Measurements from ENCODE around the gene LMAN2.

The LMAN2 gene

DNA sequence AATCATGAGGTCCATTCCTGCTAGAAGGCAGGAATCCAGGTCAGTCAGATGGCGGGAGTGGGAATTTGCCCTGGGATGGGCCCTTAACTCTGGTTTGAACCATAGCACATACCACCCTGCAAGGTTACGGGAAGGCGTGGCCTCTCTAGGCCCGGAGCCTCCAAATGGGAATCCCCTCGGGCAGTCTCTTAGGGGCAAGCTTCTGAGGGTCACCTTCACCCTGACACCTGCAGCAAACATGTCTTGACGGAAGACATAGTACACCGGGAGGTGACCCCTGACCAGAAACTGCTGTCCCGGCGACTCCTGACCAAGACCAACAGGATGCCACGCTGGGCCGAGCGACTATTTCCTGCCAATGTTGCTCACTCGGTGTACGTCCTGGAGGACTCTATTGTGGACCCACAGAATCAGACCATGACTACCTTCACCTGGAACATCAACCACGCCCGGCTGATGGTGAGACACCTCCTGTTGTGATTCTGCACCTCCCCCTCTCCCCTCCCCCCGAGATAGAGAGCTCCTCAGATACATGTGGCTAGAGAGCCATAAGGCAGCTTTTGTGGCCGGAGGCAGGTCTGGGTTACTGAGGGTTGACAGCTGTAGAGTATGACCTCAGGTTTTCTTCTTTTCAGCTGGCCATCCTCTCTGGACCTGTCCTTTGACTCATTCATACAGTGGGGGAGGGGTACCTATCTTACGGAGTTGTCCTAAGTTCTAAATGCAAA lies 46.9 kb downstream of the LMAN2 start:
- DNase-seq = no peak

DNA sequence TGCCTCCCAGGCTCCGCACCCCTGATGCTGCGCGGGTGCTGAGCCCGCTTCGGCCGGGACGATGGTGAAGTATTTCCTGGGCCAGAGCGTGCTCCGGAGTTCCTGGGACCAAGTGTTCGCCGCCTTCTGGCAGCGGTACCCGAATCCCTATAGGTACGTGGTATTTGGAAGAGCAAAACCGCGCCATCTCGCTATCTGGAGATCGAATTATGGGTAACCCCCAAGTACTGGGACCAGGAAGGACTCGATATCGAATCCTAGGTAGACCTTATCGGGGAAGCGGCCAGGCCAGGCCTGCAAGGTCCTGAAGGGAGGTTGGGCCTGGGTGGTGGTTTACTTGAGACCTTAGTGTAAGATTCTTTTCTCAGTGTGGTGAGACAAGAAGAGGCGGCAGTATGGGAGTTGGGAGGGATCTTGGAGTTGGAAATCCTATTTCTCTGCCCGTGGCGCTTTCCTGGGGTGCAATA lies 47.5 kb downstream of the LMAN2 start:
- no peak for DNase-seq

DNA sequence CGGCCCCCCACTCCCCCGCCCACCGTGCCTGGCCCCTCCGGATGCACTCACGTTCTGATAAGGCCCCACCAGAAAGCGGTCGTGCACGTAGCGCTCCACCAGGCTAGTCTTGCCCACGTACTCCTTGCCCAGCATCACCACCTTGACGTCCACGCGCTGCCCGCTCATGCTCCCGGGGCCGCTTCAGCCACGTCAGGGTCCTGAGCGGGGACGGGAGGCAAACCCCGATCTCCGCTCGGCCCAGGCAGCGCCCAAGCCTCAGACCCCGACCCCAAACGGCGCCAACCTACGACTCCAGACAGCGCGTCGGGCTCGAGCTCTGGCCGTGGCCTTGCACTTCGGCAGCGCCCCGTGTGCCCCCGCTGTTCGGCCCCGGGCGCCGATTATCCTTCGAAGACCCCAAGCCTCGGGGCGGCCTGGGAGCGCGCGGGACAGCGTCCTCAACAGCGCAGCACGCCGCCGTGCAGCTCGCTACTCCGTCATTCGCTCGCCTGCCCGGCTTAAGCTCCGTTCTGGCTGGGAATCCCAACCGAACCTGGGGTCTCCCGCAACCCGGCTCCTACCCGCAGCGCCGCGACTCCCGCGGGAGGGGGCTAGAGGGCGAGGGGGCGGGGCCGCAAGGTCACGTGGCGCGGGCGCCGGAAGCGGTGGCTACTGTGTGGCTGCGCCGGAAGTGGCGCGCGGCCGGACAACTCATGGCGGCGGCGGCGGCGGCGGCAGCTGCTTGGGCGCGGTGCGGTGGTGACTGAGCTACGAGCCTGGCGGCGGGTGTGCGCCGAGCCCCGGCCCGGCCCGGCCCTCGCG lies 48.1 kb downstream of the LMAN2 start, which contains the start of the genes PRELID1 and RAB24:
TSS of gene PRELID1 (plus strand) at position 679 of the 804 bp plus-strand sequence. CDS start 187 bp downstream, outside the sequence.
TSS of gene RAB24 (minus strand) at position 599 of the 804 bp plus-strand sequence. CDS start at position 168, 431 bp downstream.
- DNase-seq = peak; percentile 79 to 86 (median 81)

DNA sequence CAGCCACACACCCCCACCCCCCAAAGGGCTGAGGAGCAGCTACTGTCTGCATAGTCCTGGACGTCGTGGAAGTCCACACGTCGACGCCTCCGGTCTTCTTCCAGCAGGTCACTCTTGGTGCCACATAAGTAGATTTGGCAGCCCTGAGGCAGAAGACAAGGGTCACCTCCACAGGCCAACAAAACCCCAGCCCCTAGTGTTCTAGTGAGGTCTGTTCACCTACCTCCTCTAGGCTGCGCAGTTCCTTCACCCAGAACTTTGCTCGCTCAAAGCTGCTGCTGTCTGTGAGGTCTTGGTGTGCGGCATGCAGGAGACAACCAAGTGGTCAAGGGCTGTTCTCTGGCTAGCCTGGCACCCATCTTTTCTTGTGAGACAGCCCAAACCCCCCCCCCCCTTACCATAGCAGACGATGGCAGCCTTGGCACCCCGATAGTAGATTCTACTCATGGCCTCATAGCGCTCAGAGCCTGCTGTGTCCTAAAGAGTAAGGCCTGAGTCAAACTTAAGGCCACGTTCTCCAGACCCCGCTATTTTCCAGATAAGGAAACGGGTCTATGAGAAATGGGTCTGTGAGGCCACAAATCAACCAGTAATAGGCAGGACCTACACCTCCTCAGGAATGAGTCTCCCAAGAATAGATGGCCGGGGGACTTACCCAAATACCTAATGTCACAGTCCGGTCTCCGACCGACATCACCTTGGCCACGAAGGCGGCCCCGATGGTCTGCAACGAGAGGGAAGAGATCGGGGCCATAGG lies 48.9 kb downstream of the LMAN2 start:
- no peak for DNase-seq

DNA sequence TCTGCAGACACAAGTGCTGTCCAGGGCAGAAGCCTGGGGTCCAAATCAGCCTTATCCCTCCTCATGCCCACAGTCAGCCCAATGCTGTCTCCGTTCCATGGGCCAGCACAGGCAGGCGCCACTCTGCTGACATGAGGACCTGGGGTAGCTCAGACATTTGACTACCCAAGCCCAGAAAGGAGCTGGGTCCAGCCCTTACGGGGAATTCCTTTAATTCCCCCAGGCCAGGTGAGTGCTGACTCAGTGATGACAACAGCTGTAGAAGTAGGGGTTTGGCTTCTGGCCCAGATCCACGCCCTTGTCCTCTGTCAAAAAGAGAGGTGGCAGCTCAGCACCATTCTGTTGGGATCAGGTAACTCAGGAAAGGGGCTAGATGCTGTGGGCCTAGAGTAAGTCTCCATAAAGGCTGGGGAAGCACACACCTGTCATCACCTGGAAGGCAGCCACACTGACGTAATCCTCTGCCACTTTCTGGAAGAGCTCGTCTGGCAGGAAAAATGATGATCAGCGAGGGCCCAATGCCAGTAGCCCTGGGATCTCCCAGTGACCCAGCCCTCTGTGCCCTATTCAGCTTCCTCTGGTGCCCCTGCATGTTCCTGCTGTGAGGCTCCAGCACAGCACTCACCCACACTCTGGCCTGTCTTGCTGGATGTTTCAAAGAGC lies 49.8 kb downstream of the LMAN2 start:
- no peak for DNase-seq

DNA sequence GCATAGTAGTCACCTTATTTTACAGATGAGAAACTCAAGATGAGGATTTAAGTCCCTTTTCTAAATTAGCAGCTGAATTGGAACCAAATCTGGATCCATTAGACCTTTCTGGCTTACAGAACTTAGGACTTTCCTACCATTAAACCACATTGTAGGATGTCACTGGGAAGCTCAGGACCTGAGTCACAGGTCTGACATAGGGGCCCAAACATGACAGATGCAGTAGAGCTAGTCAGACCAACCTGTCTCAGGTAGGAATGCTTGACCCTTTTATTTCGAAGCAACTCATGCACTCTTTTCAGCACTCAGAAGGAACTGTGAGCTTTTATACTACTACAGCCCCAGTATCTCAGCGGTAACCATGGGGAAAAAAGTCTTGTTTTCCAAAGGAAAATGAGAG lies 50.5 kb downstream of the LMAN2 start:
- no peak for DNase-seq

DNA sequence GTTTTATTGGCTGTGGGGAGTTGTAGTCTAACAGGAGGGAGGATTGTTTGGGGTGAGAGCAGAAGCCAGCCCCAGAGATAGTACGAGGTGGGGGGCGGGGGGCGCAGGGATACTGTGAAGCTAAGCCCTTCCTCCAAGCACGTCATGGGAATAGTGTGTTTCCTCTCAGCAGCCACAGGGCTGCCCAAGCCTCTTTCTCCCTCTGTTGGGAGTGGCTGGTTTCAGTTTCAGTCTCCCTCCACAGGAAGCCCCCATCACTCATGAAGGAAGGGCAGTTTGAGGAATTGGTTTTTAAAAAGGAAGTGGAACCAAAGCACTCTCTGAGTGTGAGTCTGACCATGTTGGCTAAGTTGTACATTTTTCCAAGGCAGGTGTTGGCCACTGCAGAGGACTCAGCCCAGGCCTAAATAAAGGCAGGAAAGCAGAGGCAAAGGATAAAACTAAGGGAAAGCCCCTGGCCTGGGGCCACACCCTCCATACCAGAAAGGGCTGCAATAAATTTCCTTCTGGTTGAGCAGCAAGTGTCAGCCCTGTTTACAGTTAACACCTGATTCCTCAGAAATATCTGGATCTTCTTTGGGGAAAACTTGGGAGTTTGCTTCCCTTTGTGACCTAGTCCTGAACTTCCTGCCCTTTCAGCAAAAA lies 51.1 kb downstream of the LMAN2 start:
- DNase-seq = no peak

DNA sequence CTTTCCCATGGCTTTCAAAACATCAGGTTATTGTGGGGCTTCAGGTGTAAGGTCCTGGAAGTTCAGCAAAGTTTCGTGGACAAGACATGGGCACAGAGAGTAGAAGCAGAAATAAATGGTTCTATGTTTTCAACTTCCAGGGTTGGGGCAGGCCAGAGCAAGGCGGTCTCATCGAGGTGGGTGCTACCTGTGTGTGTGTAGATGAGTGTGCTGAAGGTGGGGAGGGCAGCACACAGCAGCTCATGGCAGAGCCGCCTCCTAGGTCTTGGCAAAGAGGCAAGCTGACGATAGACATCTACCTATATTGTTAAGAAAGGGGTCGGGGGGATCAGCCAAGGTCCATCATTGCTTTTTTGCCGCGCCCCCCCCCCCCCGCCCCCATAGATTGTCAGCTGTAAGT lies 51.8 kb downstream of the LMAN2 start:
- no peak for DNase-seq

DNA sequence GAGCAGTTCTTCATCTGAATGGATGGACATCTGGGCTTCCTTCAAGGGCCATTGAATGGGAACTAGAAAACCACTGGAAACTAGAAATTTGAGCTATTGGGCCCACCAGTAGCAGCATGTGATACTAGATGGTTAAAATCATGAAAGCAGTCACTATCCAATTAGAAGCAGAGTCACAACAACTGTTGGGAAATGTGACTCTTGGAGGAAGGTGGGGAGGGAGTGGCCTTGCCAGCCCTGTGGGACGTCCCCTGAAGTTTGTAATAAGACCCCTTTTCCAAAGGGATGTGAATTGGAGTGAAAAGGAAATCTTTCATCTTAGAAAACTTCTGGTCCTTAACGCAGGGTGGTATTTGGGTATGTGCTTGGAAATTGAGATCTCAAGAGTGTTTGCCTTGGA lies 53.5 kb downstream of the LMAN2 start:
- no peak for DNase-seq

DNA sequence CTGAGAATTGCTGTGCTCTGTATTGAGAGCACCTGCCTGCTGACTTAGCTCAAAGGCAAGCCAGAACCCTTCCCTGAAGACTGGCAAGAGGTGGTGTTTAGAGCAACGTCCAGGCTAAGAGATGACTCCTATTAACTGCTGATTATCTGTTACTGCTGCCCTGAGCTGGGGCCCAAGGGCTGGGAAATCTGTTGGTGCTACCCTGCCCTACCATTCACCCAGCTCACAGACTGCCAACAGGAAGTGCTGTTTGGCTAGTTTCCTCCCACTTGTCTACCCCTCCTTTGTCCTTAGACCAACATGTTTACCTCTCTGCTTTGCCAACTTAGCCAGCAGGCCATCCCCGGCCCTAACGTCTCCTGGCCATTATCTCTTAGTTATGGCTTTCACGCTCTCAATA lies 54.9 kb downstream of the LMAN2 start:
- no peak for DNase-seq

DNA sequence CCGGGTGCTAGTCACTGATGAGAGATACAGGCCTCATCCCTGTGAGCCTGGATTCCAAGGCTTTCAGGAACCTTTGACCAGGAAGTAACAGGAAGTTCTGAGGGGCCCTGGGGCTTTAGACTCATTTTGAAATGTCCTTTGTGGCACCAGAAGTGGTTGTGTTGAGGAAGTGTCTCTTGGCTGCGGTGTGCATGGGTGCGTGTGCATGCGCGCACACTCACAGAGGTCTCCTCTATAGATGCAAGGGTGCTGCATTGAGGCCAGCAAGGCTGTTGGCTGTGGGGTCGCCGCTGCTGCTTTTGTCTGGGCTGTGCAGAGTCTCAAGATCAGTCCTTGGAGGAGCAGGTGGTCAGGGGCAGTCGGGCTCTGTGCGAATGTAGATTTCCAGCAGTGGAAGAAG lies 55.5 kb downstream of the LMAN2 start:
- no peak for DNase-seq

DNA sequence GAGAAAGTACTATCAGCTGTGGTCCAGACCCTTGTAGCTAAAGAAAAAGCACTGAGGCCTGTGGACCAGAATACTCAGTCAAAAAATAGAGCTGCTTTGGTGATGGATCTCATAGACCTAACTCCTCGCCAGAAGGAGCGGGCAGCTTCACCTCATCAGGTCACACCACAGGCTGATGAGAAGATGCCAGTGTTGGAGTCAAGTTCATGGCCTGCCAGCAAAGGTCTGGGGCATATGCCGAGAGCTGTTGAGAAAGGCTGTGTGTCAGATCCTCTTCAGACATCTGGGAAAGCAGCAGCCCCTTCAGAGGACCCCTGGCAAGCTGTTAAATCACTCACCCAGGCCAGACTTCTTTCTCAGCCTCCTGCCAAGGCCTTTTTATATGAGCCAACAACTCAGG lies 56.8 kb downstream of the LMAN2 start:
- no peak for DNase-seq

DNA sequence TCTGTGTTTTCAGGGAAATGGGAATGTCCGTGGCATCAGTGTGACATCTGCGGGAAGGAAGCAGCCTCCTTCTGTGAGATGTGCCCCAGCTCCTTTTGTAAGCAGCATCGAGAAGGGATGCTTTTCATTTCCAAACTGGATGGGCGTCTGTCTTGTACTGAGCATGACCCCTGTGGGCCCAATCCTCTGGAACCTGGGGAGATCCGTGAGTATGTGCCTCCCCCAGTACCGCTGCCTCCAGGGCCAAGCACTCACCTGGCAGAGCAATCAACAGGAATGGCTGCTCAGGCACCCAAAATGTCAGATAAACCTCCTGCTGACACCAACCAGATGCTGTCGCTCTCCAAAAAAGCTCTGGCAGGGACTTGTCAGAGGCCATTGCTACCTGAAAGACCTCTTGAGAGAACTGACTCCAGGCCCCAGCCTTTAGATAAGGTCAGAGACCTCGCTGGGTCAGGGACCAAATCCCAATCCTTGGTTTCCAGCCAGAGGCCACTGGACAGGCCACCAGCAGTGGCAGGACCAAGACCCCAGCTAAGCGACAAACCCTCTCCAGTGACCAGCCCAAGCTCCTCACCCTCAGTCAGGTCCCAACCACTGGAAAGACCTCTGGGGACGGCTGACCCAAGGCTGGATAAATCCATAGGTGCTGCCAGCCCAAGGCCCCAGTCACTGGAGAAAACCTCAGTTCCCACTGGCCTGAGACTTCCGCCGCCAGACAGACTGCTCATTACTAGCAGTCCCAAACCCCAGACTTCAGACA lies 57.5 kb downstream of the LMAN2 start:
- DNase-seq = no peak

DNA sequence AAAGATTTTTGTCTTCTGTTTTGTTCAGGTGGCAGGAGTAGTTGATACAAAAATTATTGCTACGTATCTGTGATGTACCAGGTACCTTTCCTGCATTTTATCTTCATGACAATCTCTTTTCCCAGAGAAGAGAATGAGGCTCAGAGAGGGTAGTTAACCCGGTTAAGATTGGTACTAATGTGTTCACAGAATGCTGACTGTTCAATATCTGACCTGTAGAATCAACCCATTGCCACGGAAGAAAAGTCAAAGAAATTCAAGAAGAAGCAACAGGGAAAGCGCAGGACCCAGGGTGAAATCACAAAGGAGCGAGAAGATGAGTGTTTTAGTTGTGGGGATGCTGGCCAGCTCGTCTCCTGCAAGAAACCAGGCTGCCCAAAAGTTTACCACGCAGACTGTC lies 59.7 kb downstream of the LMAN2 start:
- no peak for DNase-seq

DNA sequence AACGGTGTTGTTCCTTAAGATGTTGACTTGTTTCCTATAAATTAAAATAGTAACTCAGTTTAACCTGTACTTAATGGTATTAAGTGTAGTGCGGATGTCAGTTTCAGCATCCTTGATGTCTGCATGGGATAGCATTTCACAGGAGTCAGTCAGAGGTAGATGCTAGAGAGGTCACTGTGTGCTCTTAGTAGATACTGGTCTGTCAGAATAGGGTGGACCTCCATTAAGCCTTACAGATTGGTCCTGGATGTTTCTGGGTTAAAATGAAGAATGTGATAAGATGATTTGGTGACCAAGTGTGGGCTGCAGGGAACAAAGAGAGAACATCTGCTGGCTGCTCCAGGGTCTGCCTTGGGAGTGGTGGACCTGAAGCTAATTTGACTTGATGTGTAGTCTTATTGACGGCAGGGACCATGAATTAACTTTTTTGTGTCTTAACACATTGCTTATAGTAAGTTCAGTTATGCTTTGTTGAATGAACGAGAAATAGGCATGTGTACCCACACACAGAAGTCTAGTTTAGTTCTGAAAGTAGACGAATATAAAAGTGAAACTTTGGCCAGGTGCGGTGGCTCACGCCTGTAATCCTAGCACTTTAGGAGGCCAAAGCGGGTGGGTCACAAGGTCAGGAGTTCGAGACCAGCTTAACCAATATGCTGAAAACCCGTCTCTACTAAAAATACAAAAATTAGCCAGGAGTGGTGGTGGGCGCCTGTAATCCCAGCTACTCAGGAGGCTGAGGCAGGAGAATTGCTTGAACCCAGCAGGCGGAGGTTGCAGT lies 60.5 kb downstream of the LMAN2 start:
- no peak for DNase-seq

DNA sequence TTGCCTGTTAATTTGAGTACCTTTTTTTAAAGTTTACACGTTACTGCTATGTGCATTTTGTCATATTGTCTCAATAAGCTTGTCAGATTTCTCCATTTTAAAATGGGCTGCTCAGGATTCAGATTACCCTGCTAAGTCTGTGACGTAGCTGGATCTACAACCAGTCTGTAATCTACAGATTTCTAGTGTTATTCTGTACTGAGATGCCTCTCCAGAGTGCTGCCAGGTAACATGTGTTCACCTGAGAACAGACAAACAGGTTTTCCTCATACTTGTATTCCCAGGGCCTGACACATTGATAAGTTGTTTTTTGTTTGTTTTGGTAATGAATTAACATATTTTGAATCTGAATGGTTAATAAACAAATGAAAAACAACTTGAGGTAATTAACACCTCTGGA lies 63.3 kb downstream of the LMAN2 start:
- DNase-seq = no peak

All from activated CD4-positive, CD25-positive, alpha-beta regulatory T cell (primary cell).